Liver (tissue), 9 donors: ENCODE results near the gene PDLIM1. TPM values are rescaled to one million over a fixed set of nuclear protein-coding genes. Genes with fewer than 3 reads are reported as not detected.

Experiments used
- DNase-seq: peaks from one replicate; pipeline ENCODE4 v3.0.0-alpha.2; 2017; ENCODE audit warnings: low spot score
- H3K27ac ChIP-seq, 2 donors: one replicate each; pipeline ENCODE4 v1.7.0; 2013; ENCODE audit warnings: inconsistent platforms in 2 of 2, low read length in 2 of 2, control low read depth in 1 of 2, low read depth in 1 of 2, mild to moderate bottlenecking in 1 of 2
- H3K27me3 ChIP-seq, 4 donors: one replicate each; pipeline versions ENCODE4 v1.6.1 to v1.7.0; 2013; ENCODE audit warnings: low read length in 3 of 4, inconsistent platforms in 1 of 4, mild to moderate bottlenecking in 1 of 4, moderate library complexity in 1 of 4; ENCODE audit not compliant: control insufficient read depth in 4 of 4, insufficient read depth in 4 of 4
- H3K36me3 ChIP-seq, 4 donors: one replicate each; pipeline versions ENCODE4 v1.6.1 to v1.7.0; 2013; ENCODE audit warnings: low read length in 3 of 4, mild to moderate bottlenecking in 3 of 4, low read depth in 1 of 4, moderate library complexity in 1 of 4; ENCODE audit not compliant: control insufficient read depth in 4 of 4, insufficient read depth in 3 of 4
- H3K4me1 ChIP-seq, 4 donors: one replicate each; pipeline versions ENCODE4 v1.6.1 to v1.7.0; 2013; ENCODE audit warnings: low read length in 3 of 4, mild to moderate bottlenecking in 3 of 4, moderate library complexity in 1 of 4; ENCODE audit not compliant: control insufficient read depth in 4 of 4, insufficient read depth in 4 of 4
- H3K4me3 ChIP-seq, 3 donors: one replicate each; pipeline versions ENCODE4 v1.6.1 to v1.7.0; 2013; ENCODE audit warnings: low read length in 3 of 3, control low read depth in 1 of 3, low read depth in 1 of 3, mild to moderate bottlenecking in 1 of 3
- H3K9ac ChIP-seq, 2 donors: one replicate each; pipeline ENCODE4 v1.7.0; 2013; ENCODE audit warnings: low read length in 2 of 2, mild to moderate bottlenecking in 2 of 2, moderate library complexity in 2 of 2, control low read depth in 1 of 2, low read depth in 1 of 2
- H3K9me3 ChIP-seq, 4 donors: one replicate each; pipeline versions ENCODE4 v1.6.1 to v1.7.0; 2013; ENCODE audit warnings: low read length in 3 of 4; ENCODE audit not compliant: control insufficient read depth in 4 of 4
- EGR1 ChIP-seq, 2 donors: IDR thresholded peaks; 2 replicates each; pipeline ENCODE4 v1.6.1; 2016 to 2018; ENCODE audit warnings: antibody characterized with exemption in 2 of 2, low read depth in 2 of 2
- FOXA1 ChIP-seq: IDR thresholded peaks from 2 replicates; pipeline ENCODE4 v1.6.1; 2016; ENCODE audit warnings: antibody characterized with exemption
- FOXA2 ChIP-seq: IDR thresholded peaks from 2 replicates; pipeline ENCODE4 v1.6.1; 2016; ENCODE audit warnings: antibody characterized with exemption
- GABPA ChIP-seq, 2 donors: IDR thresholded peaks in 1 of 2; conservative IDR thresholded peaks in 1 of 2; 2 replicates each; pipeline ENCODE4 v1.6.1; 2016; ENCODE audit warnings: antibody characterized with exemption in 2 of 2, mild to moderate bottlenecking in 1 of 2, moderate library complexity in 1 of 2
- HNF4A ChIP-seq, 2 donors: conservative IDR thresholded peaks; 2 replicates each; pipeline ENCODE4 v1.6.1; 2016; ENCODE audit warnings: antibody characterized with exemption in 2 of 2, mild to moderate bottlenecking in 2 of 2
- HNF4G ChIP-seq: IDR thresholded peaks from 2 replicates; pipeline ENCODE4 v1.6.1; 2016; ENCODE audit warnings: antibody characterized with exemption
- JUND ChIP-seq, 2 donors: IDR thresholded peaks; 2 replicates each; pipeline ENCODE4 v1.6.1; 2016; ENCODE audit warnings: antibody characterized with exemption in 2 of 2
- NR2F2 ChIP-seq: IDR thresholded peaks from 2 replicates; pipeline ENCODE4 v1.6.1; 2016; ENCODE audit warnings: antibody characterized with exemption
- RAD21 ChIP-seq, 2 donors: IDR thresholded peaks; 2 replicates each; pipeline ENCODE4 v1.6.1; 2016; ENCODE audit warnings: antibody characterized with exemption in 2 of 2, mild to moderate bottlenecking in 2 of 2
- RXRA ChIP-seq, 2 donors: IDR thresholded peaks; 2 replicates each; pipeline ENCODE4 v1.6.1; 2017 to 2018; ENCODE audit warnings: antibody characterized with exemption in 2 of 2, mild to moderate bottlenecking in 1 of 2
- SP1 ChIP-seq: IDR thresholded peaks from 2 replicates; pipeline ENCODE4 v1.6.1; 2018; ENCODE audit warnings: antibody characterized with exemption, mild to moderate bottlenecking
- TAF1 ChIP-seq: conservative IDR thresholded peaks from 2 replicates; pipeline ENCODE4 v1.6.1; 2016; ENCODE audit warnings: antibody characterized with exemption, mild to moderate bottlenecking
- YY1 ChIP-seq: IDR thresholded peaks from 2 replicates; pipeline ENCODE4 v1.6.1; 2016; ENCODE audit warnings: antibody characterized with exemption, mild to moderate bottlenecking
- WGBS: extraction: QIAGEN DNeasy Blood & Tissue Kit; methylation state at CpG from one replicate; pipeline ENCODE4 v1.1.7; 2013; 5-methylcytosine and 5-hydroxymethylcytosine counted together
- polyA plus RNA-seq, 2 donors: library from polyadenylated mRNA; stranded (reverse) in 1 of 2; unstranded in 1 of 2; fragments of 200-250 nt in 1 of 2; fragments of >200 nt in 1 of 2; fragmentation: Nextera tagmentation in 1 of 2; extraction: Ambion mirVana in 1 of 2; gene quantifications; one replicate each; pipeline versions ENCODE4 v1.2.1 to v1.2.3, GENCODE V29; 2013 to 2015
- total RNA-seq, 2 donors: library from RNA; depleted of rRNA; stranded (reverse); fragments of >200 nt; gene quantifications; one replicate each; pipeline ENCODE4 v1.2.3, GENCODE V29; 2014
- TF ChIP-seq, protein P1 (sequence below): fragments of 150-350 bp; IDR thresholded peaks from 2 replicates; pipeline ENCODE4 v1.5.1; 2017; ENCODE audit warnings: improper control_type of control experiment, low read depth, low read length; ENCODE audit not compliant: missing input control
- TF ChIP-seq, protein P2 (sequence below): IDR thresholded peaks from 2 replicates; pipeline ENCODE4 v1.6.1; 2016; ENCODE audit warnings: antibody characterized with exemption, mild to moderate bottlenecking
- TF ChIP-seq, protein P3 (sequence below): IDR thresholded peaks from 2 replicates; pipeline ENCODE4 v1.6.1; 2016; ENCODE audit warnings: antibody characterized with exemption
- TF ChIP-seq, protein P4 (sequence below): IDR thresholded peaks from 2 replicates; pipeline ENCODE4 v1.6.1; 2016; ENCODE audit warnings: antibody characterized with exemption
- TF ChIP-seq, protein P5 (sequence below): IDR thresholded peaks from 2 replicates; pipeline ENCODE4 v1.6.1; 2016; ENCODE audit warnings: antibody characterized with exemption
- donor health status: healthy.
- donor health status: healthy.
- donor health status: healthy.
- donor health status: healthy.
- donor health status: healthy.

Gene PDLIM1
- total and polyA plus RNA-seq, 4 donors: 16.8 to 73.4 (median 44.5) TPM

DNA sequence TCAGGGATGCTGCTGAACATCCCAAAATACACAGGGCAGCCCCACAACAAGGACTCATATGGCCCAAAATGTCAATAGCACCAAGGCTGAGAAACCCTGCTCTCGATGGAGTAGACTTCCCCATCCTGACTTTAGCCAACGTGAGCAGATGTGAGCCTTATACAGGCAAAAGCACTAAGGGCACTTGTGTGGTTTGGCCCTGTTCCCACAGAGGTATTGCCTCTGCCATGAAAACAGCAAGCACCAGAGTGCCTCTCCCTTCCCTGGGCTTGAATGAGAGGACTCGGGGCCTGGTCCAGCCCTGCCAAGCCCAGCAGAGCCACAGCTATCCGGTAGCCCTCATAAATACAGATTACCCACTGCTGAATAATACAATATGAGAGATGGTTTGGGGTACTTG lies 49.3 kb downstream of the PDLIM1 start:
- Histone ChIP-seq H3K36me3 (peaks cover 6 to 51% (median 41%) of the 10 kb centered on the region in 4 donors), H3K4me1 (peaks cover 0 to under 1% (median 0%) of the 10 kb centered on the region in 4 donors)
- no peak for DNase-seq

More for the DNA sequence above, 49.3 kb downstream of the PDLIM1 start:
- H3K27me3 ChIP-seq: no peaks in the 10 kb centered on the region
- H3K4me3 ChIP-seq: no peak overlapping the region
- no peak overlapping the region for H3K9ac ChIP-seq
- TF ChIP-seq RXRA (IDR thresholded peaks at IDR 0.05) (no peak), FOXA2 (no peak), EGR1 (IDR thresholded peaks at IDR 0.05; ENCODE audit: low read depth in 2 of 2) (no peak), TAF1 (no peak), SP1 (no peak), HNF4G (no peak), HNF4A (conservative IDR thresholded peaks at IDR 0.05) (no peak), RAD21 (IDR thresholded peaks at IDR 0.05) (no peak), YY1 (no peak), GABPA (IDR thresholded peaks at IDR 0.05 in 1 of 2, conservative IDR thresholded peaks at IDR 0.05 in 1 of 2) (no peak), FOXA1 (no peak), JUND (IDR thresholded peaks at IDR 0.05) (no peak), NR2F2 (no peak)
- TF ChIP-seq, protein P1, sequence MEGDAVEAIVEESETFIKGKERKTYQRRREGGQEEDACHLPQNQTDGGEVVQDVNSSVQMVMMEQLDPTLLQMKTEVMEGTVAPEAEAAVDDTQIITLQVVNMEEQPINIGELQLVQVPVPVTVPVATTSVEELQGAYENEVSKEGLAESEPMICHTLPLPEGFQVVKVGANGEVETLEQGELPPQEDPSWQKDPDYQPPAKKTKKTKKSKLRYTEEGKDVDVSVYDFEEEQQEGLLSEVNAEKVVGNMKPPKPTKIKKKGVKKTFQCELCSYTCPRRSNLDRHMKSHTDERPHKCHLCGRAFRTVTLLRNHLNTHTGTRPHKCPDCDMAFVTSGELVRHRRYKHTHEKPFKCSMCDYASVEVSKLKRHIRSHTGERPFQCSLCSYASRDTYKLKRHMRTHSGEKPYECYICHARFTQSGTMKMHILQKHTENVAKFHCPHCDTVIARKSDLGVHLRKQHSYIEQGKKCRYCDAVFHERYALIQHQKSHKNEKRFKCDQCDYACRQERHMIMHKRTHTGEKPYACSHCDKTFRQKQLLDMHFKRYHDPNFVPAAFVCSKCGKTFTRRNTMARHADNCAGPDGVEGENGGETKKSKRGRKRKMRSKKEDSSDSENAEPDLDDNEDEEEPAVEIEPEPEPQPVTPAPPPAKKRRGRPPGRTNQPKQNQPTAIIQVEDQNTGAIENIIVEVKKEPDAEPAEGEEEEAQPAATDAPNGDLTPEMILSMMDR: no peak
- TF ChIP-seq, protein P2, sequence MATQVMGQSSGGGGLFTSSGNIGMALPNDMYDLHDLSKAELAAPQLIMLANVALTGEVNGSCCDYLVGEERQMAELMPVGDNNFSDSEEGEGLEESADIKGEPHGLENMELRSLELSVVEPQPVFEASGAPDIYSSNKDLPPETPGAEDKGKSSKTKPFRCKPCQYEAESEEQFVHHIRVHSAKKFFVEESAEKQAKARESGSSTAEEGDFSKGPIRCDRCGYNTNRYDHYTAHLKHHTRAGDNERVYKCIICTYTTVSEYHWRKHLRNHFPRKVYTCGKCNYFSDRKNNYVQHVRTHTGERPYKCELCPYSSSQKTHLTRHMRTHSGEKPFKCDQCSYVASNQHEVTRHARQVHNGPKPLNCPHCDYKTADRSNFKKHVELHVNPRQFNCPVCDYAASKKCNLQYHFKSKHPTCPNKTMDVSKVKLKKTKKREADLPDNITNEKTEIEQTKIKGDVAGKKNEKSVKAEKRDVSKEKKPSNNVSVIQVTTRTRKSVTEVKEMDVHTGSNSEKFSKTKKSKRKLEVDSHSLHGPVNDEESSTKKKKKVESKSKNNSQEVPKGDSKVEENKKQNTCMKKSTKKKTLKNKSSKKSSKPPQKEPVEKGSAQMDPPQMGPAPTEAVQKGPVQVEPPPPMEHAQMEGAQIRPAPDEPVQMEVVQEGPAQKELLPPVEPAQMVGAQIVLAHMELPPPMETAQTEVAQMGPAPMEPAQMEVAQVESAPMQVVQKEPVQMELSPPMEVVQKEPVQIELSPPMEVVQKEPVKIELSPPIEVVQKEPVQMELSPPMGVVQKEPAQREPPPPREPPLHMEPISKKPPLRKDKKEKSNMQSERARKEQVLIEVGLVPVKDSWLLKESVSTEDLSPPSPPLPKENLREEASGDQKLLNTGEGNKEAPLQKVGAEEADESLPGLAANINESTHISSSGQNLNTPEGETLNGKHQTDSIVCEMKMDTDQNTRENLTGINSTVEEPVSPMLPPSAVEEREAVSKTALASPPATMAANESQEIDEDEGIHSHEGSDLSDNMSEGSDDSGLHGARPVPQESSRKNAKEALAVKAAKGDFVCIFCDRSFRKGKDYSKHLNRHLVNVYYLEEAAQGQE: no peak
- TF ChIP-seq, protein P3, sequence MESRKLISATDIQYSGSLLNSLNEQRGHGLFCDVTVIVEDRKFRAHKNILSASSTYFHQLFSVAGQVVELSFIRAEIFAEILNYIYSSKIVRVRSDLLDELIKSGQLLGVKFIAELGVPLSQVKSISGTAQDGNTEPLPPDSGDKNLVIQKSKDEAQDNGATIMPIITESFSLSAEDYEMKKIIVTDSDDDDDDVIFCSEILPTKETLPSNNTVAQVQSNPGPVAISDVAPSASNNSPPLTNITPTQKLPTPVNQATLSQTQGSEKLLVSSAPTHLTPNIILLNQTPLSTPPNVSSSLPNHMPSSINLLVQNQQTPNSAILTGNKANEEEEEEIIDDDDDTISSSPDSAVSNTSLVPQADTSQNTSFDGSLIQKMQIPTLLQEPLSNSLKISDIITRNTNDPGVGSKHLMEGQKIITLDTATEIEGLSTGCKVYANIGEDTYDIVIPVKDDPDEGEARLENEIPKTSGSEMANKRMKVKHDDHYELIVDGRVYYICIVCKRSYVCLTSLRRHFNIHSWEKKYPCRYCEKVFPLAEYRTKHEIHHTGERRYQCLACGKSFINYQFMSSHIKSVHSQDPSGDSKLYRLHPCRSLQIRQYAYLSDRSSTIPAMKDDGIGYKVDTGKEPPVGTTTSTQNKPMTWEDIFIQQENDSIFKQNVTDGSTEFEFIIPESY: no peak
- TF ChIP-seq, protein P4, sequence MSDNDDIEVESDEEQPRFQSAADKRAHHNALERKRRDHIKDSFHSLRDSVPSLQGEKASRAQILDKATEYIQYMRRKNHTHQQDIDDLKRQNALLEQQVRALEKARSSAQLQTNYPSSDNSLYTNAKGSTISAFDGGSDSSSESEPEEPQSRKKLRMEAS: no peak
- TF ChIP-seq, protein P5, sequence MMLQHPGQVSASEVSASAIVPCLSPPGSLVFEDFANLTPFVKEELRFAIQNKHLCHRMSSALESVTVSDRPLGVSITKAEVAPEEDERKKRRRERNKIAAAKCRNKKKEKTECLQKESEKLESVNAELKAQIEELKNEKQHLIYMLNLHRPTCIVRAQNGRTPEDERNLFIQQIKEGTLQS: no peak
- WGBS: 70% methylated on average over 4 of the region's 4 CpGs
- no peak overlapping the region for H3K27ac ChIP-seq
- no peaks in the 10 kb centered on the region for H3K9me3 ChIP-seq
